ENCODE measurements around the gene EPHB3.

The EPHB3 gene

GRCh38 chr3:184582646-184583577 is 21.3 kb downstream of the EPHB3 start:
- DNase-seq (ENCODE audit: low spot score), result no peak
- no peak for ATAC-seq (ENCODE audit: low read depth)
- H3K27me3 ChIP-seq (ENCODE audit: insufficient read depth, poor library complexity, severe bottlenecking), result no peaks in the 10 kb centered on the region
- no peak overlapping the region for H3K4me3 ChIP-seq (ENCODE audit: severe bottlenecking)
- H3K9me3 ChIP-seq (ENCODE audit: severe bottlenecking), result no peaks in the 10 kb centered on the region
- no peaks in the 10 kb centered on the region for H3K4me1 ChIP-seq (ENCODE audit: insufficient read depth, poor library complexity, severe bottlenecking)
- TF ChIP-seq, protein P1, sequence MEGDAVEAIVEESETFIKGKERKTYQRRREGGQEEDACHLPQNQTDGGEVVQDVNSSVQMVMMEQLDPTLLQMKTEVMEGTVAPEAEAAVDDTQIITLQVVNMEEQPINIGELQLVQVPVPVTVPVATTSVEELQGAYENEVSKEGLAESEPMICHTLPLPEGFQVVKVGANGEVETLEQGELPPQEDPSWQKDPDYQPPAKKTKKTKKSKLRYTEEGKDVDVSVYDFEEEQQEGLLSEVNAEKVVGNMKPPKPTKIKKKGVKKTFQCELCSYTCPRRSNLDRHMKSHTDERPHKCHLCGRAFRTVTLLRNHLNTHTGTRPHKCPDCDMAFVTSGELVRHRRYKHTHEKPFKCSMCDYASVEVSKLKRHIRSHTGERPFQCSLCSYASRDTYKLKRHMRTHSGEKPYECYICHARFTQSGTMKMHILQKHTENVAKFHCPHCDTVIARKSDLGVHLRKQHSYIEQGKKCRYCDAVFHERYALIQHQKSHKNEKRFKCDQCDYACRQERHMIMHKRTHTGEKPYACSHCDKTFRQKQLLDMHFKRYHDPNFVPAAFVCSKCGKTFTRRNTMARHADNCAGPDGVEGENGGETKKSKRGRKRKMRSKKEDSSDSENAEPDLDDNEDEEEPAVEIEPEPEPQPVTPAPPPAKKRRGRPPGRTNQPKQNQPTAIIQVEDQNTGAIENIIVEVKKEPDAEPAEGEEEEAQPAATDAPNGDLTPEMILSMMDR (IDR thresholded peaks at IDR 0.05; ENCODE audit: poor library complexity, severe bottlenecking), result no peak
- H3K27ac ChIP-seq (ENCODE audit: poor library complexity, severe bottlenecking), result no peak overlapping the region
- H3K36me3 ChIP-seq (ENCODE audit: low read depth), result 0 out of 2 replicates have a peak, but pooled peaks cover 3% of the 10 kb centered on the region

DNA sequence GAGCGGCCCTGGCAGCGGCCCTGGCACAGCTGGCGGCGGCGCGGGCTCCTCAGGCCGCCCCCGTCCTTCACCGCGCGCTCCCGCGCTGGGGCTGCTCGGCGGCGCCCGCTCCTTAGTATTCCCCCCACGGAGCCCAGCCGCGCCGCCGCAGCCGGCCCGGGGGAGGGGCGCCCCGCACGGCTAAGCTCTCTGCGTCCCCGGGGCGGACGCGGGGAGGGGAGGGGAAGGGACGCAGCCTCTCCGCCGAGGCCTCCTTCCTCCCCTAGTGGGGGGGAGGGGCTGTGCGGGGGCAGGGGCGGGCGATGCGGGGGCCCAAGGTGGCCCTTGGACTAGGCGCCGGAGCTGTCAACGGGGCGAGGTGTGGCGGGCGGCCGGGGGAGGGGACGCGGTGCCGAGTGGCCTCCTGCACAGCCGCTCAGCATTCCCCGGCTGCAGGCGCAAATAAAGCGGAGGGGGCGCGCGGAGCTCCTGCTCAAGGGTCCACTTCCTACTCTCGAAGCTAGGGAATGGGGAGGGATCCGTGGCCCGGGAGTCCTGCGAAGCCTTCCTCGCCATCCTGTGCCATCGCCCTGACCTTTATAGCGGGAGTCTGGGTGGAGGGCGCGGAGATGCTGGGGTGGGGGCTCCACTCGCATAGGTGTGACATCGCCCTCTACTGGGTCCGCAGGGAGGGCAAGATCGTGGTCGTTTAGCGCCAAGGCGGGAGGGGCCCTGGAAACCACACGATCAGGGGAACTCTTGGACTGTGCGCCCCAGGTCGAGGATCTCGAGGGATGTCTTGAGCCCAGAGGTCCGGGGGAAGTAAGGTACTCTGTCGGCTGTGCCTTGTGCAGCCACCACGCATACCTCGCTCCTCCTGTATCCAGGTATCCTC is 22.2 kb downstream of the EPHB3 start:
- TF ChIP-seq, protein P1 (IDR thresholded peaks at IDR 0.05; ENCODE audit: poor library complexity, severe bottlenecking), result no peak
- no peak for ATAC-seq (ENCODE audit: low read depth)
- DNase-seq (ENCODE audit: low spot score), result no peak
- Histone ChIP-seq H3K36me3 (ENCODE audit: low read depth) (0 out of 2 replicates have a peak, but pooled peaks cover 3% of the 10 kb centered on the region), H3K27ac (ENCODE audit: poor library complexity, severe bottlenecking) (no peak overlapping the region), H3K9me3 (ENCODE audit: severe bottlenecking) (no peaks in the 10 kb centered on the region), H3K4me1 (ENCODE audit: insufficient read depth, poor library complexity, severe bottlenecking) (no peaks in the 10 kb centered on the region), H3K27me3 (ENCODE audit: insufficient read depth, poor library complexity, severe bottlenecking) (no peaks in the 10 kb centered on the region), H3K4me3 (ENCODE audit: severe bottlenecking) (no peak overlapping the region)

- H3K27me3 ChIP-seq (ENCODE audit: insufficient read depth, poor library complexity, severe bottlenecking), result no peaks in the 10 kb centered on the region
- H3K4me1 ChIP-seq (ENCODE audit: insufficient read depth, poor library complexity, severe bottlenecking), result no peaks in the 10 kb centered on the region
- TF ChIP-seq, protein P1 (IDR thresholded peaks at IDR 0.05; ENCODE audit: poor library complexity, severe bottlenecking), result no peak
- H3K9me3 ChIP-seq (ENCODE audit: severe bottlenecking), result no peaks in the 10 kb centered on the region
- H3K36me3 ChIP-seq (ENCODE audit: low read depth), result 0 out of 2 replicates have a peak, but pooled peaks cover 3% of the 10 kb centered on the region
- DNase-seq (ENCODE audit: low spot score), result no peak
- ATAC-seq (ENCODE audit: low read depth), result no peak; the same call in 2 of the 3 replicates
- no peak overlapping the region for H3K27ac ChIP-seq (ENCODE audit: poor library complexity, severe bottlenecking)
- H3K4me3 ChIP-seq (ENCODE audit: severe bottlenecking), result no peak overlapping the region
Measured at GRCh38 chr3:184584464-184584891, 22.9 kb downstream of the EPHB3 start.

DNA sequence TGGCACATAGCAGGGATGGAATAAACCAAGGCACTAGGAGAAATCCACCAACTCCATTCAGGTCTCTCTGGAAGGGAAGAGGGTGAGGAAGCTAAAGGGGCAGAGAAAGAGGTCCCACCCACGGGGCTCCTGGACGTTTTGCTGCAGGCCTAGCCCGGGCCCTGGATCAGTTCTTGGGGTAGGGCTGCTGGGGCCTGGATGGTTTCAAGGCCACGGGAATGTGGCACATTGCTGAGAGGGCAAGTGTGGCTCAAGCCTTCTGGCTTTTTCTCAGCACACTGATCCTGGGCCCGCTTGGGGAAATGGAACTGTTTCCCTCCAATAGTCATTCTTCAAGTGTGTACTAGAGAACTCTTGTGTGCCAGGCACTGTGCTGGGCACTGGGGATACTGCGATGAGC is 24.0 kb downstream of the EPHB3 start:
- TF ChIP-seq, protein P1 (IDR thresholded peaks at IDR 0.05; ENCODE audit: poor library complexity, severe bottlenecking), result no peak
- ATAC-seq (ENCODE audit: low read depth) (no peak), DNase-seq (ENCODE audit: low spot score) (no peak)
- Histone ChIP-seq H3K4me3 (ENCODE audit: severe bottlenecking) (no peak overlapping the region), H3K36me3 (ENCODE audit: low read depth) (no peaks in the 10 kb centered on the region), H3K27me3 (ENCODE audit: insufficient read depth, poor library complexity, severe bottlenecking) (no peaks in the 10 kb centered on the region), H3K9me3 (ENCODE audit: severe bottlenecking) (no peaks in the 10 kb centered on the region), H3K27ac (ENCODE audit: poor library complexity, severe bottlenecking) (no peak overlapping the region), H3K4me1 (ENCODE audit: insufficient read depth, poor library complexity, severe bottlenecking) (peaks cover under 1% of the 10 kb centered on the region)
